ENCODE measurements around the gene SLC6A20. TPM values are rescaled to one million over a fixed set of nuclear protein-coding genes. Genes with fewer than 3 reads are reported as not detected.

Gene SLC6A20
- total RNA-seq, 1 experiment from 2014 or later = 0.09 TPM

- no peak overlapping the region for H3K18ac ChIP-seq (ENCODE audit: insufficient read length, low read depth, low read length)
- Mint-ChIP-seq H3K36me3 (ENCODE audit: insufficient read depth in 1 of 3, low read depth in 3 of 3) (no peaks in the 10 kb centered on the region; a peak in 1 of 7 replicates), H3K9me3 (peaks cover 1 to 5% of the 10 kb centered on the region in 2 experiments; a peak in 2 of 5 replicates), H3K27me3 (ENCODE audit: low read depth) (no peaks in the 10 kb centered on the region; the same call in 1 of the 2 replicates), H3K27ac (no peak overlapping the region), H3K4me1 (peaks cover 9 to 13% of the 10 kb centered on the region in 2 experiments), H3K4me3 (no peak overlapping the region)
- H2BK5ac ChIP-seq (ENCODE audit: insufficient read length, low read length) = no peak overlapping the region
- no peak overlapping the region for H2BK120ac ChIP-seq (ENCODE audit: low read depth, low read length, poor library complexity, severe bottlenecking)
- H4K20me1 ChIP-seq (ENCODE audit: control insufficient read depth, insufficient read depth, insufficient read length) = no peaks in the 10 kb centered on the region
- H3K9ac ChIP-seq (ENCODE audit: extremely low read depth, insufficient read length, low read length) = no peak overlapping the region
- H4K5ac ChIP-seq (ENCODE audit: insufficient read length, low read depth, low read length) = no peak overlapping the region
- no peak overlapping the region for H2BK12ac ChIP-seq (ENCODE audit: insufficient read length, low read depth, low read length)
- no CpG with 5 or more reads among the region's 35 CpGs for WGBS (ENCODE audit: extremely low coverage, insufficient read length, low lambda C conversion rate)
- H4K91ac ChIP-seq (ENCODE audit: insufficient read length, low read depth, low read length) = no peak overlapping the region
- no peak overlapping the region for H2BK15ac ChIP-seq (ENCODE audit: low read depth, low read length)
- no peak overlapping the region for H3K4me2 ChIP-seq (ENCODE audit: insufficient read depth, insufficient read length, low read length)
- no peak overlapping the region for H3T11ph ChIP-seq (ENCODE audit: low read length)
- no peak overlapping the region for H3K23ac ChIP-seq (ENCODE audit: insufficient read length, low read depth, low read length)
- H3K79me1 ChIP-seq (ENCODE audit: insufficient read depth, low read depth, low read length, poor library complexity, severe bottlenecking) = no peaks in the 10 kb centered on the region
- H3K27ac ChIP-seq (ENCODE audit: insufficient read length, low read depth, low read length) = no peak overlapping the region
- H2AFZ ChIP-seq (ENCODE audit: low read length) = no peak overlapping the region
- peak overlapping the region; percentile 64; the same call in 1 of the 2 replicates for H3K14ac ChIP-seq (ENCODE audit: insufficient read depth, low read length)
- H3K79me2 ChIP-seq (ENCODE audit: insufficient read depth, low read length) = no peaks in the 10 kb centered on the region
- H4K8ac ChIP-seq (replicated peaks; ENCODE audit: insufficient read length, low read depth, low read length) = no peak overlapping the region
- H3K56ac ChIP-seq (ENCODE audit: insufficient read length, low read depth, low read length) = no peak overlapping the region
- no peak overlapping the region for H2BK20ac ChIP-seq (ENCODE audit: low read depth, low read length, poor library complexity, severe bottlenecking)
- no peak overlapping the region for H2AK5ac ChIP-seq (ENCODE audit: insufficient read length, low read length)
- no peak for TF ChIP-seq CTCF (conservative IDR thresholded peaks at IDR 0.05)
- H3K4me1 ChIP-seq (ENCODE audit: insufficient read depth, low read length) = no peaks in the 10 kb centered on the region
- DNase-seq = no peak
- no peak overlapping the region for H3K4ac ChIP-seq (ENCODE audit: low read depth, low read length)
- no peaks in the 10 kb centered on the region for H3K9me3 ChIP-seq (ENCODE audit: control insufficient read depth, low read depth, low read length)
- 0 out of 2 replicates have a peak, but pooled peaks cover 2% of the 10 kb centered on the region for H3K27me3 ChIP-seq (ENCODE audit: insufficient read depth, low read length)
- no peaks in the 10 kb centered on the region for H3K23me2 ChIP-seq (ENCODE audit: insufficient read length, low read depth, low read length, poor library complexity, severe bottlenecking)
These were observed 16.3 kb downstream of the SLC6A20 start for GRCh38 chr3:45779746-45780735.
